ENCODE results near the gene CELF5. TPM values are rescaled to one million over a fixed set of nuclear protein-coding genes. Genes with fewer than 3 reads are reported as not detected.
"Not testable (repeated sequence)": the region's sequence is repeated elsewhere in the genome, so short reads cannot be mapped to it uniquely, and the experiment has no call there.

The CELF5 gene
- total RNA-seq, 1 donor from 2014 or later = not detected

- no peaks in the 10 kb centered on the region for H3K9me3 ChIP-seq (replicated peaks)
- no peak overlapping the region for H3K27ac ChIP-seq (replicated peaks)
- no peak for DNase-seq
- peaks cover 42% of the 10 kb centered on the region for H3K4me1 ChIP-seq
- H3K36me3 ChIP-seq = peaks cover 14% of the 10 kb centered on the region
- no peaks in the 10 kb centered on the region for H3K27me3 ChIP-seq (ENCODE audit: low read depth)
- intact Hi-C loops (cut with micrococcal nuclease) = no loop called here
- H3K4me3 ChIP-seq = no peak overlapping the region
- no peak for TF ChIP-seq CTCF (IDR thresholded peaks at IDR 0.05; ENCODE audit: borderline replicate concordance)
These were observed 34.6 kb upstream of the CELF5 start for GRCh38 chr19:3189702-3190469.

GRCh38 chr19:3190470-3190770 lies 34.0 kb upstream of the CELF5 start:
- H3K4me1 ChIP-seq = peaks cover 40% of the 10 kb centered on the region
- no peak for DNase-seq
- no peaks in the 10 kb centered on the region for H3K27me3 ChIP-seq (ENCODE audit: low read depth)
- H3K4me3 ChIP-seq = no peak overlapping the region
- H3K9me3 ChIP-seq (replicated peaks) = no peaks in the 10 kb centered on the region
- no peak overlapping the region for H3K27ac ChIP-seq (replicated peaks)
- intact Hi-C loops (cut with micrococcal nuclease) = no loop called here
- H3K36me3 ChIP-seq = peaks cover 14% of the 10 kb centered on the region
- TF ChIP-seq CTCF (IDR thresholded peaks at IDR 0.05; ENCODE audit: borderline replicate concordance) = no peak

GRCh38 chr19:3190921-3191805 lies 33.3 kb upstream of the CELF5 start:
- Histone ChIP-seq H3K36me3 (peaks cover 18% of the 10 kb centered on the region), H3K27ac (replicated peaks) (no peak overlapping the region), H3K4me3 (no peak overlapping the region), H3K9me3 (replicated peaks) (no peaks in the 10 kb centered on the region), H3K27me3 (ENCODE audit: low read depth) (no peaks in the 10 kb centered on the region), H3K4me1 (peaks cover 37% of the 10 kb centered on the region)
- no peak for TF ChIP-seq CTCF (IDR thresholded peaks at IDR 0.05; ENCODE audit: borderline replicate concordance)
- intact Hi-C loops (cut with micrococcal nuclease) = no loop called here
- DNase-seq = no peak

- intact Hi-C loops (cut with micrococcal nuclease); DNase-seq; H3K27me3 ChIP-seq (ENCODE audit: low read depth); H3K27ac ChIP-seq (replicated peaks); H3K4me3 ChIP-seq; H3K9me3 ChIP-seq (replicated peaks): not testable (repeated sequence)
- peaks cover 24% of the 10 kb centered on the region for H3K36me3 ChIP-seq
- H3K4me1 ChIP-seq = peaks cover 31% of the 10 kb centered on the region
These were observed 32.7 kb upstream of the CELF5 start for GRCh38 chr19:3191806-3192104.

GRCh38 chr19:3192228-3192635 lies 32.2 kb upstream of the CELF5 start:
- TF ChIP-seq CTCF (IDR thresholded peaks at IDR 0.05; ENCODE audit: borderline replicate concordance) = no peak
- Histone ChIP-seq H3K4me3 (no peak overlapping the region), H3K27ac (replicated peaks) (no peak overlapping the region), H3K9me3 (replicated peaks) (no peaks in the 10 kb centered on the region), H3K36me3 (peaks cover 28% of the 10 kb centered on the region), H3K27me3 (ENCODE audit: low read depth) (no peaks in the 10 kb centered on the region), H3K4me1 (peaks cover 27% of the 10 kb centered on the region)
- no peak for DNase-seq
- intact Hi-C loops (cut with micrococcal nuclease) = no loop called here

- no peak for TF ChIP-seq CTCF (IDR thresholded peaks at IDR 0.05; ENCODE audit: borderline replicate concordance)
- DNase-seq = no peak
These were observed 31.8 kb upstream of the CELF5 start for GRCh38 chr19:3192684-3193083.

More at GRCh38 chr19:3192684-3193083, 31.8 kb upstream of the CELF5 start:
- H3K36me3 ChIP-seq = peaks cover 28% of the 10 kb centered on the region
- H3K4me1 ChIP-seq = peaks cover 22% of the 10 kb centered on the region
- no peaks in the 10 kb centered on the region for H3K27me3 ChIP-seq (ENCODE audit: low read depth)
- intact Hi-C loops (cut with micrococcal nuclease) = no loop called here
- H3K9me3 ChIP-seq (replicated peaks) = no peaks in the 10 kb centered on the region
- H3K27ac ChIP-seq (replicated peaks) = no peak overlapping the region
- H3K4me3 ChIP-seq = no peak overlapping the region

Data from left ventricle myocardium inferior (tissue), 1 donor.